HG02973 (cell line): Measurements from ENCODE around the gene WDR7.
A peak's percentile ranks its signal among the peaks of the same experiment; 100 is the strongest.

Experiments used
- ATAC-seq: cut with Tn5 transposase; IDR thresholded peaks from one replicate; pipeline ENCODE4 v1.9.1; 2021; ENCODE audit warnings: moderate library complexity; ENCODE audit not compliant: unreplicated experiment

Gene WDR7

DNA sequence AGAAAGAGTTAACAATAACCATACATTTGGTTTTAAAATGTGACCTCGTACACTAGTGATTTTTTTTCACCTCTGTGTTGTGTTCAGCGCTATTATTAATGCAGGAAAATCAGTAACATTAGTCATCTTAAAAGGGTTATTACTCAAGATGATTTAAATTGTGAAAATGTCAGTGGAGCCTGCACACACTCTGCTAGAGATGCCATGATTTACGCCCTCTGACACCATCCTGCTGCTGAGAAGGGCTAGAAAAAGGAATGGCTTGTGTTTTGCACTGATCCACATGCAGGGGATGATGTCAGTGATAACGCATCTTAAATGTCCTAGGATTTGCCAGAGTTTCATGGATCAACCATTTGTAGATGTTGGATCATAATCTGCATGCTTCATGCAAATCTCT lies 374.4 kb downstream of the WDR7 start:
- no peak for ATAC-seq

DNA sequence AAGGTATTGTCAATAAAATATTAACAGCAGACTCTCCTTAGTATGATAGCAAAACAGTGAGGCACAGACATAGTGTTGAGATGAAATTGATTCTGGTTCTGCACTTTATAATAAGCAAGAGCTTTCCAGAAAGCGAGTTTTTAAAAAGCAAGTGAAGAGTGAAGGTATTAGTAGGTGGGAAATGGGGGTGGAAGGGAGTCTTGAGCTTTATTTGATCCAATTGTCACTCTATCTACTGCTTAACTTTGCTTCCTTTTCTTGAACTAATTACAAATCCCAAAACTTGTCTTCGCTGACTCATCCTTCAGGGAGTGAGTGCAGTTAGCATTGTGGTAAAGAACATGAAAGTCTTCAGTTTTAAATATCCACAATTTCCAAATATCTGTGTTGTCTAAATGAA lies 375.2 kb downstream of the WDR7 start:
- ATAC-seq = no peak

DNA sequence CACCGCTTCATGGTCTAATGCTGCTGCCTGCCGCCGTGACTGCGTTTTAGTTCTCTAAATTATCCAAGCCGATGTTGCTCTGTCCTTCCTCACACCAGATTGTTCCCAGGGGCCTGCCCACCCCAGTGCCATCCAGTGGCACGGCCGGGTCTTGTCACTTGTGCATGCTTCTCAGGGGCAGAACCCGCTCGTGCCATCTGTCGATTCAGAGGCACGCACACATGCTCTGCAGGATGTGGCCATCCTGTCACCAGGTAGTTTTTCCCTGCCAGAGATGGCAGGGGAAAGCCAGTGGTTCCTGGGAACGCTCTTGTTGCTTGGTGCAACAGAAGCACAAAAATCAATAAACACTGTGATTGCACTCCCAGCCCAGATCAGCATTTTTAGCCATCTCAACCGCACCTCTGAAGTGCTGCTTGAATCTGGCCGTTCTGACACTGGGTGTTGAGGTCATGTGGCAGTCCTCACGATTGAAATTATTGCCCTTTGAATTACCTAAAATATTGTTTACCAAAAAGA lies 376.1 kb downstream of the WDR7 start:
- no peak for ATAC-seq

DNA sequence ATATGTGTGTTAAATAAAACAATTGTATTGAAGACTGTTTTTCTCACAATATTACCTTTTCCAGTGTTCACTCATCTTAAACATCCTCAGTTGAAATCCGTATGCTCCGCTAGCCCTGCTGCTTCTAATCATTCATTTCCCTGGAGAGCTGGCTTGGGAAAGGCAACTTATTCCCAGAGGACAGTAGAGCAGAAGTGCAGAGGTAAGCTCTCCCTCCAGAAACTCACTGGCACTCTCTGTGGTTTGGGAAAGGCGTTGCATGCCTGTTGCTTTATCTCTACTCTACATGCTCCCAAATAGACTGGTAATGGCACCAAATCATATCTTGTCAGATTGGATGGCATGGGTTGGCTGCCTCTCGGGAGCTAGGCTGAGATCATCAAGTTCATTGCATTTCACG lies 378.6 kb downstream of the WDR7 start:
- ATAC-seq = no peak

DNA sequence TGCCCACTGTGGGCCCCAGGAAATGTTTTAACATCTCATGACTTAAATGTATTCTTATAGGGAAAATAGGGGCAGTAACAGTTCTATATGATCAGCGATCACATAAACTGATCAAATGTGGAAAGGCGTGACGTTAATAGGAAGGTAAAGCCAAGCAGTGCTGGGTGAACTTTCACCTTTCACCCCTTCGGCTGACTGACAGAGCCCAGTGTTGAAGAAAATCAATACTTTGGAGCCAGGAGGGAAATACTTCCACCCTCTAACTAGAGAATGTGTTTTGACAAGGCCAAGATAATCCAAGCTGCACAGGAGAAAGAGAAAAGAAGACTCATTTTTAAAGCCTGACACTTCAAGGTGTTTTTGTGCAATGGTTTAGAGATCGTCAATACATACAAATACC lies 379.3 kb downstream of the WDR7 start:
- no peak for ATAC-seq

DNA sequence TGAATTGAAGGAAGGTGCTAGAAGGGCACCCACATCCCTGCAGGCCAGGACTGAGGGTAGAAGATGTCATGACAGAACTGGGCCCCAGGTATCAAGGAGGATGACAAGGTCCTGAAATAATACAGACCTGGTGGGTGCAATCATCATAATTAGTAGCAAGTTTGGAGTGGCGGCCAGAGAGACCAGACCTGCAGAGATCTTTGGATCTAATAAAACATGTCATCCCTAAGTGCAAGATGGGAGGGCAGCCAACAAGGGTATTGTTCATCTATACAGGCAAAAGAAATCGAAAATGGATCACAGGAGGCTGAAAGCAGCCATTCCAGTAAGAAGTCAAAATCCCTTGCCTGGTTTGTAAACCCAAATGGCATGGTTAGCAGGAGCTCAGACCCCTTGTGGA lies 384.4 kb downstream of the WDR7 start:
- no peak for ATAC-seq

DNA sequence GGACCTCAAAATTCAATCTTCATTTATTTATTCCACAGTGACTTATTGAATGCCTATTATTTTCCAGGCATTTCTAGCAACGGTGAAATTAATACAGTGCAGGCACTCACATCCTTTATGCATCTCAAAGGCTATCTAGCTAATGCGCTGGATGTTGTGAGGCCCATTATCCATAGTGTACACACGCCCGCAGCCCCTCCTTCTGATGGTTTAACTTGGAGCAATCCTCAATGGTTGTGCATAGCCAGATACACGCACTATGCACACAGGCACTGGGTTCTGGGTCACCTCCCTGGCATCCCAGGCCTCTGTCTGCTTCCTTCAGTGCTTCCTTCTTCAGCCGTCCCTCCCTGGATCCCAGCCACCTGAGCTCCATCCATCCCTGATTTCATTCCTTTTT lies 387.2 kb downstream of the WDR7 start:
- no peak for ATAC-seq

DNA sequence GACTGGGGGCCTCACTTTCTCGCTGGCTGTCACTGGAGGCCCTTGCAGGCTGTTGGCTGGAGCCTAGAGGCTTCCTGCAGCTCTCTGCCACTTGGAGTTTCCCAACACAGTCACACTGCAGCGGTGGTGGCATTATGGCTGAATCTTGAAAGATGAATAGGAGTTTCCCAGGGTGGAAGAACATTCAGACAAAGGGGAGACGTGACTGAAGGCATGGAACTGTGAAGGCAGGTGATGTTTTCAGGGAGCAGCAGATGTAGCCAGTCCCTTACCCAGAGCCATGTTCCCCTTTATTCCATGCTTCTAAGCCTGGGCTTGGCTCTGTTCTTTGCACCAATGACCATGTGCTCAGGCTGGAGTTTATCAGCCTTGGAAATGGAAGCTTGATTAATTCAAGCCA lies 389.0 kb downstream of the WDR7 start:
- no peak for ATAC-seq

DNA sequence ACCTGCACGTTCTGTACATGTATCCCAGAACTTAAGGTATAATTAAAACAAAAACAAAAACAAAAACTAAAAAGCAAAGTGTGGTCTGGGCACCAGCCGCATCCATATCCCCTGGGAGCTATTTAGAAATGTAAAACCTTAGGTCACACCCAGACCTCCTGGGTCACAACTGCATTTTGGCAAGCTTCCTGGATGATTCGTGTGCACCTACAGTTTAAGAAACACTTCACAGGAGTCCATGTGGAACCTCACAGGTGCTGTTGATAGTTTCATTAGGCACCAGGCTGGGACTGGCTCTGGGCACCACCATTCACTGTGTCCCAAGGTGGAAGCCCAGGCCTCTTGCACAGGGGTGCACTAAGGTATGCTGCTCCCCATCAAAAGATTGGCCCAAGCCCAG lies 392.1 kb downstream of the WDR7 start:
- no peak for ATAC-seq

DNA sequence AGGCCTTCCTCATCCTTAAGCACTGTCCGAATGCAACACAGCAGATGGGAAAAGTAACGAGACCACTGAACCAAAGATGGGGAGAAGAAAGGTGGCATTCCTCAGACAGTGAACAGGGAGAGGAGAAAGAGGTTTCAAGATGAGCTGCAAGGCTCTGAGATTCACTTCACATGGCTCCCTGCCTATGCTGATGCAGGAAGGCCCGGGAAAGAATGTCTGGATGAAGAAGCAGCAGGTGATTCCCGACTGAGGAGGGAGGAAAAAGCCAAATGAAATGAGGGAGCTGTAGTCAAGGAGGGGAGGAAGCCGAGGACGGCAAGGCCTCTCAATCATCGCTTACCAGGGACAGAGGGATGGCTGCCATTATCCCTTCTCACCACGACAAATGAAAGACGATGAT lies 397.2 kb downstream of the WDR7 start:
- no peak for ATAC-seq

DNA sequence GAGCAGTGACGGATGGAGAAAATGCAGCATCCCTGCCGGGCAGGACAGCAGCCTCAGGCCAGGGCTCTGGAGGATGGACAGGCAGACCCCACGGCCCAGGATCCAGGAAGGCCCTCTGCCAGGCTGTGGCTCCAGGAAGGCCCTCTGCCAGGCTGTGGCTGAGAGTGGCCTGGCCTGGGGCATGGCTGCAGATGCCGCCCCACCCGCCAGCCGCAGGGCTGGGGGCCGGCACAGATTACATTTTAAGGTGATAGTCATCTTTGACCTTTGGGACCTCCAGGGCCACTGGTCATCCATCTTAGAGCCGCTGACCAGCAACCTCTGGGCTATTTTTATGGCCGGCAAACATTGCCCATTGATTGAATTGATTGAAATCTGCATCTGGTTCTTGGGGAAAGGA lies 397.7 kb downstream of the WDR7 start:
- ATAC-seq = no peak

DNA sequence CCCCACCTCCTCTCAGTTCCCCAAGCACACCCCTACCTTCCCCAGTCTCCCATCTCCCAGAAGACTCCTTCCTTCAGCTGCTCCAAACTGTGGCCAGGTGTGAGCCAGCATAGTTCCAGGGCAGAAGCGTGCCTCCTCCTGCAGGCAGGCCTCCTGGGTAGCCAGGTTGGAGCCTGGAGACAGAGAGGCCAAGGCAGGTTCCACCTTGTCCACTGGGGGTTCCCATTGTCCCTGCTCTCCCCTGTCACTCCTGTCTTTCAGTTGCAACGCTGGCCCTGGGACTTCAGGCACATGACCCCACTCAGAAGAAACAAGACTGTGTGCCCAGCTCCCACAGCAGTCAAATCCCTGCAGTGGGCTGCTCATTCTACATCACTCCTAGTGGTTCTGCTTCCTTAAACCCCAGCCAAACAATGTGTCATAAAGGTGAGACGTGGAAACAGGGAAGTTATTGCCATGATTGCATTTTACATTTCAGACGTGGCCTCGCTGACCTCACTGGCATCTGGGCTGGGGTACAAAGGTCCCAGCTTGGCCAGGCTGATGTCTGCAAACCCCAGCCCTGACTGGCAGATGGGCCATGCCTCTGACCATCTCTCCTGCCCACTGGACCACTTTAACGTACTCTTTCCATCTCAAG lies 399.3 kb downstream of the WDR7 start:
- no peak for ATAC-seq

DNA sequence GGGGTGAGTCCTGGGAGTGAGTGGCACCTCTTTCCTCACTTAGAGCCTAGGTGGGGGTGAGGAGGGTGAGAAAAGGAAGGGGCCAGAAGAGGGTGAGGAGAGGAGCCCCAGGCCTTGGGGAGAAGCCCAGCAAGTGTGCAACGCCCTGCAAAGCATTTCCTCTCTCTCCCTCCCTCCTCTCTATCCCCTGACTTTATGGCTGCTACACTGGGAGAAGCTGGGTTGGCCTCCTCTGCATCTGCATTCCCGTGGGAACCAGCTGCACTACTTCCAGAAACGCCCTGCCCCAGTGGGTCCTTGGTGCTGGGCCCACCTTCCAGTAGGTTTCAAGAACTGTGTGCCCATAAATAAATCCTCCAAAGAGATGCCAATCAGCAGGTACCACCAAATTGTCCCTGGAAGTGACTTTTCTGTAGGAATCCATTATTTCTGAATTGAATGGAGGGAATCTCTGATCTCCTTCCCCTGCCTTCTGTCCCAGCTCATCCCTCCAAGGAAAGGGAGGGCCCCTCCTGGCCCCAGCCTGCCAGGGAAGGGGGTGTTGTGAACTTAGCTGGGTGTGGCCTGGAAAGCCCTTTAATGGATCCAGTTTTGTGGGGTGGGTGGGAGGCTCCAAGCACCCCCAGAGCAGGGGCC lies 400.0 kb downstream of the WDR7 start:
- ATAC-seq = no peak

DNA sequence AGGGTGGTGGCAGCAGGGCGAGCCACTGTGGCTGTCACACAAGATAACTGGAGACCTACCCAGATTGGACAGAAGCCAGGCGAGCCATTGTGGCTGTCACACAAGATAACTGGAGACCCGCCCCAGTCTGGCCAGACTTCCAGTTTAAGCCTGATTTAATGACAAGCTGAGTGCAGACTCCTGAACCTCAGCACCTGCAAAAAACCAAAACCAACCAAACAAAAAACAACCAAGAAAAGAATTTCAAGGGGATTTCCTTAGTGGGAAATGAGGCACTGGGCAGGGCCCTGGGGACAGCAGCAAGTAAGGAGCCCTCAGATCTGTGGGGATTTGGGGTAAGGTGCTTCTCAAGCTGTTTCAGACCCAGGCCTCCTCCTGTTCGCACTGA lies 400.5 kb downstream of the WDR7 start:
- peak; percentile 48 for ATAC-seq

DNA sequence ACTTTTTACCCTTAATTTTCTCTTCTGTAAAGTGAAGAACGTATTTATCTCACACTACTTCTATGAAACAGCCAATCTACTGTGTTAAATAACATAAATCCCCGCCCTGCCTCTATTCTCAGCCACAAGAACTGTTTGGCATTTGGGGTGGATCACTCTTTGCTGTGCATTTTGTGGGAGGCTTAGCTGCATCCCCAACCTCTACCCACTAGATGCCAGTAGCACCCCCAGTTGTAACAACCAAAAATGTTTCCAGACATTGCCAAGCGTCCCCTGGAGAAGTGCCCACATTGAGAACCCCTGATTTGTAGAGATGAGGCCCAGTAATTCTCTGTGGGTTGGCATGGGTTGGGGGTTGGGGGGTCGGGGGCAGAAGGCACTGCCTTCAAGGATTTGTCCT lies 401.0 kb downstream of the WDR7 start:
- no peak for ATAC-seq

DNA sequence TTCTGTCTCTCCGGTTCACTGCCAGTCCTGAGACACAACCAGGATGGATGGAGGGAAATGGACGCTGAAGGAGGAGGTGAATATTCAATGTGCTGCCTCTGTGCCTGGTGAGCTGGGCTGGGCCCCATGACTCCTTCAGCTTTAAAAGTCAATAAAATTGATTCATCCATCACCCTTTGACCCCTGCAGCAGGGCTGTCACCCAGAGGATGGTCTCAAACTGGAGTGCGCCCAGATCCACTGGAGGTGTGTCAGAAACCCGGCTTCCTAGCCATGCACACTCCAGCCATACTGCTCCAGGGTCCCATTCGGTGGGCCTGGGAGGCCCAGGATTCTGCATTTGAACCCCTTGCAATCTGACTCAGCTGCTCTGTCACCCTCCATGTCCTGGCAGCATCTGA lies 401.6 kb downstream of the WDR7 start:
- ATAC-seq = no peak

DNA sequence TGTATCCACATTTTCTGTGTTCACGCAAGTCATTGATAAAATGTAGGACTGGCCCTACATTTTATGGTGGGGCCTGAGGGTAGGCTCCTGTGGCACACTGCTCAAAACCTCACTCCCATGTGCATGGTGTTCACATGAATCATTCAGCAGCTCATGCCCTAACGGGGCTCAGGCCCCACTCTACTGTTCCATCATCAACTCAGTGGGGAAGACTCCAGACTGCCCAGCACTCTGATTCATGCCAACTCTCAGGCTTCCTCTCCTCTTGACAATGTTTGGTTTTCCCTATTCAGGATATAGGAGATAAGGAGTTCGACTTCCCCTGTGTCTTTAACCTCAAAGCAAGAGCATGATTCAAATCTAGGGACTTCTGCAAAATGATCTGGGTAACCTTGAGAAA lies 403.7 kb downstream of the WDR7 start:
- no peak for ATAC-seq

DNA sequence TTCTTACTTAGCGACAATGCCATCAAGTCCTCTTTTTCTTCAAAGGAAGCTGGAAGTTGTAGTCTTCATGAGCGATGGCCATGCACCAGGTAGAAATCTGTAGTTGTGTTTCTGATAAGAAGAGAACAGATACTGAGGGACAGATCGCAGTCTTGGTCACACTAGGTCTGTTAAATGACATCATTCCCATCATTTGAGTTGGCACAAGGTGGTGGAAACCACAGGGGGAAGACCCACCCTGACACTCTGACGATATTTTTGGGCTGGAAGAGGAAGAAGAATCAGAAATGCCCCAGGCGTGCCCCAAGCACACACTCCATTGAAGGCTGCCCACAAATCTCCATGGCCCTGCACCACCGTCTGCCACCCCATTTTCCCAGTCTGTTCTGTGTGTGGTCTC lies 406.7 kb downstream of the WDR7 start:
- ATAC-seq = peak; percentile 58

DNA sequence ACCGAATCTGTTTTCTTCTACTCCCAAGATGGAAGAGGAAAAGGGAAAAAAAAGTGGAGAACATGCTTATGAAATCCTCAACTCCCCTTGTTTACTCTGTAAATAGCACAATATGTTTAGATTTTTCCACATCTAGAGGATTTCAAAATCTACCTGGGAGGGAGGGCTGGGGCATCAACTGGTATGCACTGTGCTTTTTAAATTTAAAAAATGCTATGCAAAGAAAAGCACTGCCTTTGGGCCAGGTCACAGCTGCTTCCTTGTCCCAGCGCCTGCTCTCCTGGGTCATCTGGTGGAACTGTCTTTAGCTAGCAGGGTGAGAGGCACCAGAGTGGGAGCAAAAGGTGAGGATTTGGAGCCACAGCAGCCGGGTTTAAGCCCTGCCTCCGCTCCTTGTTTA lies 407.6 kb downstream of the WDR7 start:
- no peak for ATAC-seq

DNA sequence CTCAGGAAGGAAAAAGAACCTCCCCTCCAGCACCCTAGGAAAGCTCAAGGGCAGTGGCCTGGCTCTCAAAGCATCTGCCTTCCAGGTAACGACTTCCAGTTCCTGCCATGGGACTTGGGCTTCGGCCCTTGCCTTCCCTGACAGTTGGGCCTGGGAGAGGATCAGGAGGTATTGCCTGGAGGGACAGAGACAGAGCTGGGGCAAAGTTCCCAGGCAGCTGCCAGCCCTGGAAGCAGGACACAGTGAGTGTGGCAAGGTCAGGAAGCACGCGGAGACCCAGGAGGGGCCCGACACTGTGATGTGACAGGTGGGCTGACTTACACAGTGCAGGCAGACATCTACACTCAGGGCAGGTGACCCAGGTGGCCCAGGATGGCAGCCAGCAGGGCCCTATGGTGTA lies 408.2 kb downstream of the WDR7 start:
- ATAC-seq = no peak

DNA sequence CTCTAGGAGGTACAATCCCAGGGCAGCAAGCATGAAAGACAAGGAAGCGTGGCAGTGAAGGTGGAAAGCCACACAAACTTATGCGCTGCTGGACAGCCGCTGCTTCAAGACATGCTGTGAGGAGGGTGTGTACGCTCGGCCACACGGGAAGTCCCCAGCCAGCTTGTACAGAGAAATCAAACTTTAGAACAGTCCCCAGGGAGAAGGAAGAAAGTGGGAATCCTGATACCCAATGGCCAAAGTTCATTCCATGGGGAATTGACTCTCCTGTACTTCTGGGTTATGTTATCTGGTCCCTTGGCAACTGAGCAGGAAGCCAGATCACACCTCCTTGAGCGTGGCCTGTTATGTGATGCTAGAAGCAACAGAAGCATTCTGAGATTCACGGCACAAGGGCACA lies 409.7 kb downstream of the WDR7 start:
- no peak for ATAC-seq

DNA sequence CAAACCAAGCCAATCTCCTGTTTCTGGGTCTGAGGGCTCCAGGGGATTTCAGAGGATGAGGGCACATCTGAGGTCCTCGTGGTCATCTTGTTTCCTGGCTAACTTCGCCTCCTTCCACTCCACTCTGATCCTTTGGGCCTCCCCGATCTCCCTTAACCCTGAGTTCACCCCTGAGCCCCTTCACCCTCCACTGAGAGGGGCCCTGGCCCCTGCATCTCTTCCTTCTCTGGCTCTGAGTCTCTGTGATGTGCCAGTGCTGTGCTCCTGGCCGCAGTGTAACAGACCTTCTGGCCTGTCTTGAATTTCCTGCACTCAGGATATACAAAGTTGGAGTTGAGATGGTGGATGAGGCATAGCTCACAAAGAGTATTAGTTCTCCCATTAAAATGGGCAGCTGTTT lies 411.0 kb downstream of the WDR7 start:
- no peak for ATAC-seq

DNA sequence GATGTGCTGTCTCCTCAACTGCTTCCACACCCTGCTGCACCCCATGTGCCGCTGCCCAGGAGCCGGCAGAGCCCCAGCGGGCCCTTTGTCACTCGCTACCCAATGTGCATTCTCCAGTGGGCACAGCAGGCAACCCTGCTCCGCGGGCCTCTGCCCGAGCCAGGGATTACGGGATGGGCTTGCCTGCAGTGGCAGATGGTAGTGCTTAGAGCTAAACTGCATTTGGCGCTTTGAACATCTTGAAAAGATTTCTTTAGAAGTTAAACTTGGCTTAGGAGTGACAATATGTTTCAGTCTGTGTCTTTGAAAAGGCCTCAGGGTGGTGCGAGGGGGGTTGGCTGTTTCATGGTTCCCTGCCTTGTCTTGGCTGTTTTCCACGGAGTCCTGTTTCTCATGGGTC lies 411.7 kb downstream of the WDR7 start:
- ATAC-seq = no peak
